Activated CD4-positive, alpha-beta T cell treated with anti-CD3 and anti-CD28 coated beads, Interleukin-2, amount 10 ng/mL, durations not matched to agents 7 days and 5 days (primary cell): ENCODE data around the gene TRPM1. TPM values are rescaled to one million over a fixed set of nuclear protein-coding genes. Genes with fewer than 3 reads are reported as not detected.

ENCODE experiments used
- CTCF ChIA-PET: fragments of 350-600 bp; sonication (Branson Sonifier 250); formaldehyde crosslinking; loops from one replicate; lab custom pipeline; 2021; ENCODE audit warnings: antibody characterized with exemption; lab: Charles Lee
- POLR2A ChIA-PET: fragments of 350-600 bp; sonication (Branson Sonifier 250); formaldehyde crosslinking; loops from one replicate; lab custom pipeline; 2021; ENCODE audit warnings: antibody characterized with exemption; lab: Charles Lee
- DNase-seq: peaks from one replicate; pipeline ENCODE4 v3.0.0-alpha.2; 2020
- H3K27ac Mint-ChIP-seq: one replicate; pipeline ENCODE4 v1.8.0; 2021; ENCODE audit warnings: mild to moderate bottlenecking, moderate library complexity, mixed read lengths
- H3K27me3 Mint-ChIP-seq: one replicate; pipeline ENCODE4 v1.8.0; 2021; ENCODE audit warnings: mixed read lengths
- H3K36me3 Mint-ChIP-seq: one replicate; pipeline ENCODE4 v1.8.0; 2021; ENCODE audit warnings: low read depth, mixed read lengths
- H3K4me1 Mint-ChIP-seq: one replicate; pipeline ENCODE4 v1.8.0; 2021; ENCODE audit warnings: mixed read lengths
- H3K4me3 Mint-ChIP-seq: one replicate; pipeline ENCODE4 v1.8.0; 2021; ENCODE audit warnings: mild to moderate bottlenecking, moderate library complexity, mixed read lengths
- H3K9me3 Mint-ChIP-seq: one replicate; pipeline ENCODE4 v1.8.0; 2021; ENCODE audit warnings: mixed read lengths
- microRNA-seq: library from miRNA; unstranded; fragments of <30 nt; microRNA quantifications from one replicate; pipeline ENCODE4 v1.2.0, GENCODE V29; 2021; ENCODE audit warnings: borderline microRNAs expressed, borderline replicate concordance
- total RNA-seq, 2 experiments: library from RNA; stranded (reverse); gene quantifications; one replicate each; pipeline ENCODE4 v1.2.3, GENCODE V29; 2021

TRPM1 gene
- total RNA-seq, 2 experiments from 2014 or later, result not detected

- ChIA-PET CTCF (interaction anchor here (1.3 kb wide), 1 partner anchor 172 kb away, joined by 3 read pairs; no protein-coding TSS in a partner anchor), POLR2A (no interaction called here)
- no peaks in the 10 kb centered on the region for H3K27me3 Mint-ChIP-seq
- H3K36me3 Mint-ChIP-seq, result peaks cover 56% of the 10 kb centered on the region
- no peak for DNase-seq
- no peaks in the 10 kb centered on the region for H3K9me3 Mint-ChIP-seq
- H3K4me3 Mint-ChIP-seq, result no peak overlapping the region
- no peak overlapping the region for H3K27ac Mint-ChIP-seq
- H3K4me1 Mint-ChIP-seq, result peaks cover 12% of the 10 kb centered on the region
These were observed 145.1 kb downstream of the TRPM1 start for GRCh38 chr15:30956216-30957124.

- H3K36me3 Mint-ChIP-seq, result peaks cover 52% of the 10 kb centered on the region
- POLR2A ChIA-PET, result no interaction called here
These were observed 146.9 kb downstream of the TRPM1 start for GRCh38 chr15:30954674-30955073.

GRCh38 chr15:30953731-30954378, 147.7 kb downstream of the TRPM1 start:
- ChIA-PET CTCF (interaction anchor here (0.8 to 1.0 kb wide), 2 partner anchors 17 to 160 kb away, joined by 3 read pairs; no protein-coding TSS in a partner anchor), POLR2A (no interaction called here)
- H3K4me3 Mint-ChIP-seq, result no peak overlapping the region
- no peak for DNase-seq
- H3K4me1 Mint-ChIP-seq, result peaks cover 12% of the 10 kb centered on the region
- H3K27ac Mint-ChIP-seq, result peak overlapping the region; percentile 31
- H3K9me3 Mint-ChIP-seq, result no peaks in the 10 kb centered on the region
- H3K27me3 Mint-ChIP-seq, result no peaks in the 10 kb centered on the region
- H3K36me3 Mint-ChIP-seq, result peaks cover 58% of the 10 kb centered on the region

More at GRCh38 chr15:30954674-30955073, 146.9 kb downstream of the TRPM1 start:
- Mint-ChIP-seq H3K9me3 (no peaks in the 10 kb centered on the region), H3K4me3 (no peak overlapping the region), H3K4me1 (peaks cover 12% of the 10 kb centered on the region), H3K27ac (no peak overlapping the region), H3K27me3 (no peaks in the 10 kb centered on the region)
- CTCF ChIA-PET, result no interaction called here
- DNase-seq, result no peak

- Mint-ChIP-seq H3K27me3 (no peaks in the 10 kb centered on the region), H3K27ac (no peak overlapping the region), H3K4me1 (peaks cover 12% of the 10 kb centered on the region), H3K9me3 (no peaks in the 10 kb centered on the region), H3K36me3 (peaks cover 61% of the 10 kb centered on the region), H3K4me3 (no peak overlapping the region)
- no peak for DNase-seq
- ChIA-PET POLR2A (no interaction called here), CTCF (interaction anchor here (1.0 kb wide), 2 partner anchors 16 to 71 kb away, joined by 3 read pairs; no protein-coding TSS in a partner anchor)
These were observed 148.3 kb downstream of the TRPM1 start for GRCh38 chr15:30953183-30953582.

Small RNA genes lying within 50 kb of the gene (microRNA-seq; reads per million reads assigned to microRNA genes)
- gene MIR211, result not detected

Other genes starting within 250 kb of the TRPM1 start
- 10 to 100 TPM; 14.8 to 15.8 TPM for gene FAN1, start 197.8 kb downstream of the TRPM1 start, total RNA-seq
- 10 to 100 TPM; 24.9 to 26.6 TPM for gene MTMR10, start 110.1 kb downstream of the TRPM1 start, total RNA-seq
- gene KLF13, start 225.1 kb upstream of the TRPM1 start, total RNA-seq, result 100 to 1,000 TPM; 235 to 264 TPM